ENCODE data around the gene TBX4. TPM values are rescaled to one million over a fixed set of nuclear protein-coding genes. Genes with fewer than 3 reads are reported as not detected.

Gene TBX4
- total RNA-seq, 1 experiment from 2014 or later: not detected

DNA sequence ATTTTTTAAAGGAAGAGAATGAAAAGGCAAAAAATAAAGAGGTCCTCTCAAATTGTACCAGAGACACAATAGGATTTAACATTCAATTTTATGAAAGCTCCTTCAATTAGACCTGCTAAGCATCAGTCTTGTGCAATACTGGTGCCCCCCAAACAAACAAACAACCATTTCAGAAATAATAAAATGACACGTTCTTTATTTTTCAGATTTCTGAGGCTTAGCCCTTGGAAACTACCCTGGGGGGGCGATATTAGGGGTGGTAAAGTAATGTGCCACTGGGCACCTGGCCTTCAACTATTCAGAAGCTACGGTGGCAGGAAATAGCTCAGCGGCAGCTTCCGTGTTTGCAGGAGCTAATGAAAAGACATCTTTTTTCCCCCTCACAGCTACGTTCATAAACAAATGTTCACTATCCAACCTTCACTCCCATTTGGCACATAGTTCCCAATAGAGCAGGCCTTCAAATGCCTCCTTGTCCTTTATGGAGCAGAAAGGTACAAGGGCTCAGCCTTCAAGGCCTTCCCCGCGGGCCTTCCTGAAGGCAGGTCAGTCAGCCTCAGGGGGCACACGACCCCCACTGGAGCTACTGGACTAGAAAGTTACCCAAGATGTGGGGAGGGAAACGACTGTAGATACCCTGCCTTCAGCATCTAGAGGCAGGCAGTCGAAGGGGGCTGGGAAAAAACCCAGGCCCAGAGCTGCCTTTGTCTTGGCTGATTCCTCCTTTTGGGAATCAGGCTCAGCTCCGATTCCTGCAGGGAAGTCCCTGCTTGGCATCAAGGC is 44.1 kb downstream of the TBX4 start:
- BruUV-seq (replicated peaks): no TSS peak
- no peaks in the 10 kb centered on the region for H3K27me3 Mint-ChIP-seq (ENCODE audit: unreplicated experiment)
- TF ChIP-seq, protein P1, sequence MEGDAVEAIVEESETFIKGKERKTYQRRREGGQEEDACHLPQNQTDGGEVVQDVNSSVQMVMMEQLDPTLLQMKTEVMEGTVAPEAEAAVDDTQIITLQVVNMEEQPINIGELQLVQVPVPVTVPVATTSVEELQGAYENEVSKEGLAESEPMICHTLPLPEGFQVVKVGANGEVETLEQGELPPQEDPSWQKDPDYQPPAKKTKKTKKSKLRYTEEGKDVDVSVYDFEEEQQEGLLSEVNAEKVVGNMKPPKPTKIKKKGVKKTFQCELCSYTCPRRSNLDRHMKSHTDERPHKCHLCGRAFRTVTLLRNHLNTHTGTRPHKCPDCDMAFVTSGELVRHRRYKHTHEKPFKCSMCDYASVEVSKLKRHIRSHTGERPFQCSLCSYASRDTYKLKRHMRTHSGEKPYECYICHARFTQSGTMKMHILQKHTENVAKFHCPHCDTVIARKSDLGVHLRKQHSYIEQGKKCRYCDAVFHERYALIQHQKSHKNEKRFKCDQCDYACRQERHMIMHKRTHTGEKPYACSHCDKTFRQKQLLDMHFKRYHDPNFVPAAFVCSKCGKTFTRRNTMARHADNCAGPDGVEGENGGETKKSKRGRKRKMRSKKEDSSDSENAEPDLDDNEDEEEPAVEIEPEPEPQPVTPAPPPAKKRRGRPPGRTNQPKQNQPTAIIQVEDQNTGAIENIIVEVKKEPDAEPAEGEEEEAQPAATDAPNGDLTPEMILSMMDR (IDR thresholded peaks at IDR 0.05; ENCODE audit: unreplicated experiment): no peak
- CTCF ChIA-PET: interaction anchor here (0.6 to 0.9 kb wide), 2 partner anchors 72 to 774 kb away, joined by 5 read pairs; no protein-coding TSS in a partner anchor
- peak overlapping the region; percentile 47 for H3K27ac Mint-ChIP-seq (ENCODE audit: unreplicated experiment)
- intact Hi-C loops (cut with micrococcal nuclease; ENCODE audit: unreplicated experiment): no loop called here
- DNase-seq: no peak
- H3K9me3 Mint-ChIP-seq (ENCODE audit: low read depth, unreplicated experiment): no peaks in the 10 kb centered on the region
- peaks cover 4% of the 10 kb centered on the region for H3K36me3 Mint-ChIP-seq (ENCODE audit: insufficient read depth, unreplicated experiment)
- peak overlapping the region; percentile 67 for H3K4me3 Mint-ChIP-seq (ENCODE audit: low read depth, unreplicated experiment)
- peaks cover 12% of the 10 kb centered on the region for H3K4me1 Mint-ChIP-seq (ENCODE audit: low read depth, unreplicated experiment)

DNA sequence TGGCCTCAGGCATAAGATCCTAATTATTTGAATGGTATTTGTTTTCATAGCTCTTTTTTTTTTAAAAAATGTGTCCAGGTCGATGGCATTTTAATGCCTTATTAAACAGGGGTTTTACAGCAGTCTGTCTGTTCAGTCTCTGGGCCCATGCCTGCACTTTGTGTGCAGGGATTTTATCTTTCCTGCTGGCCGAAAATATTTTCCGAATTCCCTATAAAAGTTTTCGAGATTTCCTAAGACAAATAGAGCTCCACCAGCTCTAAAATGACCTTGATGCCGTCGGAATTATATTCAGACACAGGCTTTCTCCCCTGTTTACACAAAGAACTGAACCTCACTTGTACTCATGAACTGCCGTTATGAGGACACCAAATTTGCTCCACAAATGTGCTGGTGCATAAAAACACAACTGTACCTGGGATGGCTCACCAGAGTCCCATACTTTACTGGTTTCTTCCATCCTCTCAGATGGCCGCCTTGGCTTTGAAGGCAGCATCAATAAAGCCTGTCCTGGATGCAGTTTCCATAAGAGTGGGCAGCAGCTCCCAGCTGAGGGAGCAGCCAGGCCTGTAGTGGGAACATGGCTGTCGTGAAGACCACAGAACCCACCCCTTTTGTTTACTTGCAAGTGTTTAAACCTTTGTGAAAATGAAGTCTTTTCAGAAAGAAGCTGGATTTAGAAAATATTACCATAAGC is 44.9 kb downstream of the TBX4 start:
- Mint-ChIP-seq H3K4me1 (ENCODE audit: low read depth, unreplicated experiment) (peaks cover 12% of the 10 kb centered on the region), H3K27me3 (ENCODE audit: unreplicated experiment) (no peaks in the 10 kb centered on the region)

DNA sequence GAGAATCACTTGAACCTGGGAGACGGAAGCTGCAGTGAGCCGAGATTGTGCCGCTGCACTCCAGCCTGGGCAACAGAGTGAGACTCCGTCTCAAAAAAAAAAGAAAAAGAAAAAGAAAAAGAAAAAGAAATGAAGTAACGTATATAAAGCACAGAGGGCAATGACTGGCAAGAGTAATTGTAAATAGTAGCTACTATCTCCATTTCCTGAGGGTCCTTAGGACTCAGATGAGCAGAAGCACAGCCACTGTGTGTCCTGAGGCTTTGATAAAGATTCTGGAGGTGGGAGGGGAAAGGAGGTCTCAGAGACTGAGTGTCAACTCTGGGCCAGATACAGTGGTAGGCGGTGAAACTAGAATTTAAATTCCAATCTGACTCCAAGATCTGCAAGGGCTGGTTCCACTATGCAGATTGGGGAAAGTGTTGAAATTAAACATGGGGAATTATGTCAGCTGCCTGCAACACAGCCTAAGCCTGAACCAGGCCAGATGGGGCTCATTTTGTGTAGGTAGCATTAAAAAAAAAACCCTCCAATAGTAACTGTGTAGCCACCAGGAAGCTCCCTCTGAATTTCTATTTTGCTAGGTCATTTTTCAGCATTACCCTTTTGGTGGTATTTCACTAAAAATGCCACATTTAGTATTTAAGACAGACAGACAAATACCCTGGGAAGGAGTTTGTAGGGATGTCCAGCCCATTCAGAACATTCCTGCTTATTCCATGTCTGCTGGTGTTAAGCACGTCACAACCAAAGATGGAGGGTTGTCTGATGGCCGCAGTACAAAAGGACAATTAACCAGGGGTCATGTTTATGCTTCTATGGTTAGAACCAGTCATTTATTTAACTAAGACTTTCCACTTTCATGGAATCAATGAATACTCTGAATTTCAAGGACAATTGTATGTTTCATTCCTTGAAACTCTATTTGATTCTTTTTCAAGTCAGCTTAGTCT is 46.1 kb downstream of the TBX4 start:
- H3K27ac Mint-ChIP-seq (ENCODE audit: unreplicated experiment): no peak overlapping the region
- H3K4me3 Mint-ChIP-seq (ENCODE audit: low read depth, unreplicated experiment): no peak overlapping the region
- H3K36me3 Mint-ChIP-seq (ENCODE audit: insufficient read depth, unreplicated experiment): peaks cover 4% of the 10 kb centered on the region
- H3K9me3 Mint-ChIP-seq (ENCODE audit: low read depth, unreplicated experiment): no peaks in the 10 kb centered on the region
- H3K4me1 Mint-ChIP-seq (ENCODE audit: low read depth, unreplicated experiment): peaks cover 12% of the 10 kb centered on the region
- DNase-seq: no peak
- TF ChIP-seq, protein P1 (IDR thresholded peaks at IDR 0.05; ENCODE audit: unreplicated experiment): no peak
- H3K27me3 Mint-ChIP-seq (ENCODE audit: unreplicated experiment): no peaks in the 10 kb centered on the region
- BruUV-seq (replicated peaks): no TSS peak
- CTCF ChIA-PET: no interaction called here
- intact Hi-C loops (cut with micrococcal nuclease; ENCODE audit: unreplicated experiment): no loop called here

More for the DNA sequence above, 44.9 kb downstream of the TBX4 start:
- no peak overlapping the region for H3K27ac Mint-ChIP-seq (ENCODE audit: unreplicated experiment)
- BruUV-seq (replicated peaks): no TSS peak
- H3K36me3 Mint-ChIP-seq (ENCODE audit: insufficient read depth, unreplicated experiment): peaks cover 4% of the 10 kb centered on the region
- H3K9me3 Mint-ChIP-seq (ENCODE audit: low read depth, unreplicated experiment): no peaks in the 10 kb centered on the region
- TF ChIP-seq, protein P1 (IDR thresholded peaks at IDR 0.05; ENCODE audit: unreplicated experiment): no peak
- DNase-seq: no peak
- CTCF ChIA-PET: no interaction called here
- H3K4me3 Mint-ChIP-seq (ENCODE audit: low read depth, unreplicated experiment): no peak overlapping the region
- intact Hi-C loops (cut with micrococcal nuclease; ENCODE audit: unreplicated experiment): no loop called here

DNA sequence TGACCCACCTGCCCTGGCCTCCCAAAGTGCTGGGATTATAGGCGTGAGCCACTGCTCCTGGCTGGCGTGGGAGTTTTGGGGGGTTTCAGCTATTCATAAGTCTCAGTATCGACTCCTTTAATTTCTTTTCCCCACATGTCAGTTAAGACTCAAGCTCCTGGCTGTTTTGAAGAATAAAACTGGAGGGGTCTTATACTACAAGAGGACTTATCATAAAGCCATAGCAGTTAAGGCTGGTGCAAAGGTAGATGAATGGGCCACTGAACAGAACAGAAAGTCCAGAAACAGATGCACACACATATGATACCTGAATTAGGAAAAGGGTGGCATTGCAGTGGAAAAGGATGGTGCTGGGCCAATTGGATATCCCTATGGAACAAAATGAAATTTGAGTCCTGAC is 47.4 kb downstream of the TBX4 start:
- CTCF ChIA-PET: no interaction called here
- no peak overlapping the region for H3K4me3 Mint-ChIP-seq (ENCODE audit: low read depth, unreplicated experiment)
- intact Hi-C loops (cut with micrococcal nuclease; ENCODE audit: unreplicated experiment): no loop called here
- DNase-seq: no peak
- no peaks in the 10 kb centered on the region for H3K9me3 Mint-ChIP-seq (ENCODE audit: low read depth, unreplicated experiment)
- no peaks in the 10 kb centered on the region for H3K27me3 Mint-ChIP-seq (ENCODE audit: unreplicated experiment)
- BruUV-seq (replicated peaks): no TSS peak
- H3K36me3 Mint-ChIP-seq (ENCODE audit: insufficient read depth, unreplicated experiment): peaks cover 4% of the 10 kb centered on the region
- peaks cover 12% of the 10 kb centered on the region for H3K4me1 Mint-ChIP-seq (ENCODE audit: low read depth, unreplicated experiment)
- H3K27ac Mint-ChIP-seq (ENCODE audit: unreplicated experiment): no peak overlapping the region
- TF ChIP-seq, protein P1 (IDR thresholded peaks at IDR 0.05; ENCODE audit: unreplicated experiment): no peak
